HCT116 (cell line): ENCODE measurements around the gene KREMEN2. TPM values are rescaled to one million over a fixed set of nuclear protein-coding genes. Genes with fewer than 3 reads are reported as not detected.

Experiments used
- ATAC-seq: fragments of 200-7000 bp; cut with Tn5 transposase; 2 replicates; pipeline ENCODE4 v1.9.1; 2020; ENCODE audit warnings: mild to moderate bottlenecking, moderate library complexity
- BruUV-seq: library from RNA; stranded (reverse); fragments of 400-500 nt; replicated peaks from 2 replicates; lab custom pipeline; 2021; lab: Mats Ljungman, UMichigan
- CTCF ChIA-PET: fragments of 300-600 bp; sonication (Branson Sonifier 250); formaldehyde crosslinking; loops from one replicate; lab custom pipeline; 2021; ENCODE audit warnings: antibody characterized with exemption; lab: Charles Lee
- POLR2A ChIA-PET: fragments of 300-600, 350-600 bp; sonication (Branson Sonifier 250); formaldehyde crosslinking; loops from one replicate; lab custom pipeline; 2021; ENCODE audit warnings: antibody characterized with exemption; lab: Charles Lee
- RAD21 ChIA-PET, 2 experiments: fragments of 300-600 bp; sonication (Branson Sonifier 250); formaldehyde crosslinking; loops; one replicate each; lab custom pipeline; 2023; ENCODE audit warnings: low total read pairs in 2 of 2; ENCODE audit not compliant: uncharacterized antibody in 2 of 2, unreplicated experiment in 2 of 2, low non-redundant PET in 1 of 2; lab: Charles Lee
- DNase-seq: peaks from one replicate; pipeline ENCODE4 v3.0.0-alpha.2; 2010; ENCODE audit warnings: low read depth, low spot score
- H2AFZ ChIP-seq: fragments of 200-600 bp; shearing (Covaris generic), sonication (generic); 2 replicates; pipeline ENCODE4 v1.6.1; 2017; ENCODE audit warnings: low read depth, mixed run types, mixed read lengths, antibody characterized with exemption, low read length; ENCODE audit not compliant: poor library complexity, severe bottlenecking
- H3K27ac ChIP-seq: 2 replicates; pipeline ENCODE4 v1.5.1; 2012; ENCODE audit warnings: low read depth, low read length
- H3K27me3 ChIP-seq: fragments of 200-600 bp; sonication (generic); 2 replicates; pipeline ENCODE4 v1.6.1; 2016; ENCODE audit warnings: mixed run types, low read length, mixed read lengths; ENCODE audit not compliant: insufficient read depth
- H3K36me3 ChIP-seq, 2 experiments: fragments of 200-500 bp in 1 of 2; fragments of 200-600 bp in 1 of 2; sonication (Bioruptor generic) in 1 of 2; sonication (generic) in 1 of 2; 2 replicates each; pipeline versions ENCODE4 v1.5.1 to v1.6.1; 2014 to 2016; ENCODE audit warnings: low read length in 2 of 2, inconsistent platforms in 1 of 2, mixed read lengths in 1 of 2, mixed run types in 1 of 2; ENCODE audit not compliant: insufficient read depth in 2 of 2, control insufficient read depth in 1 of 2
- H3K4me1 ChIP-seq, 2 experiments: fragments of 200-600 bp in 1 of 2; sonication (generic) in 1 of 2; 2 replicates each; pipeline versions ENCODE4 v1.5.1 to v1.6.1; 2012 to 2017; ENCODE audit warnings: low read length in 2 of 2, inconsistent platforms in 1 of 2, mild to moderate bottlenecking in 1 of 2, mixed read lengths in 1 of 2, mixed run types in 1 of 2, moderate library complexity in 1 of 2; ENCODE audit not compliant: insufficient read depth in 2 of 2, control insufficient read depth in 1 of 2
- H3K4me2 ChIP-seq: fragments of 200-600 bp; sonication (generic); 2 replicates; pipeline ENCODE4 v1.6.1; 2017; ENCODE audit warnings: mixed run types, low read length, mixed read lengths
- H3K4me3 ChIP-seq, 2 experiments: fragments of 200-600 bp in 1 of 2; sonication (generic) in 1 of 2; replicated peaks in 1 of 2; 2 replicates each; pipeline ENCODE4 v1.5.1; 2011 to 2016; ENCODE audit warnings: low read length in 2 of 2, control low read depth in 1 of 2, low read depth in 1 of 2, mild to moderate bottlenecking in 1 of 2, mixed read lengths in 1 of 2, mixed run types in 1 of 2
- H3K79me2 ChIP-seq: fragments of 200-600 bp; sonication (generic); 2 replicates; pipeline ENCODE4 v1.6.1; 2017; ENCODE audit warnings: mild to moderate bottlenecking, mixed run types, low read length, moderate library complexity, mixed read lengths; ENCODE audit not compliant: insufficient read depth
- H3K9ac ChIP-seq: fragments of 200-600 bp; sonication (generic); 2 replicates; pipeline ENCODE4 v1.6.1; 2016; ENCODE audit warnings: low read length, mixed read lengths
- H3K9me2 ChIP-seq: fragments of 200-600 bp; sonication (generic), shearing (Covaris generic); 2 replicates; pipeline ENCODE4 v1.6.1; 2017; ENCODE audit warnings: mixed run types, mild to moderate bottlenecking, moderate library complexity; ENCODE audit not compliant: insufficient read depth
- H3K9me3 ChIP-seq, 2 experiments: fragments of 200-500 bp in 1 of 2; fragments of 200-600 bp in 1 of 2; sonication (Bioruptor generic) in 1 of 2; sonication (generic) in 1 of 2; 2 replicates each; pipeline ENCODE4 v1.6.1; 2014 to 2017; ENCODE audit warnings: low read length in 2 of 2, mixed read lengths in 2 of 2, inconsistent platforms in 1 of 2, low read depth in 1 of 2, mild to moderate bottlenecking in 1 of 2, mixed run types in 1 of 2, moderate library complexity in 1 of 2; ENCODE audit not compliant: control insufficient read depth in 1 of 2, insufficient read depth in 1 of 2
- H4K20me1 ChIP-seq: fragments of 200-600 bp; sonication (generic), shearing (Covaris generic); 2 replicates; pipeline ENCODE4 v1.6.1; 2017; ENCODE audit warnings: mixed run types, mild to moderate bottlenecking, moderate library complexity; ENCODE audit not compliant: insufficient read depth
- ATF3 ChIP-seq: IDR thresholded peaks from 2 replicates; pipeline ENCODE4 v1.6.1; 2012
- CEBPB ChIP-seq: IDR thresholded peaks from 2 replicates; pipeline ENCODE4 v1.6.1; 2012; ENCODE audit warnings: low read depth
- JUND ChIP-seq: IDR thresholded peaks from 2 replicates; pipeline ENCODE4 v1.6.1; 2012
- POLR2A ChIP-seq: IDR thresholded peaks from 2 replicates; pipeline ENCODE4 v1.7.0; 2011; ENCODE audit warnings: borderline replicate concordance; ENCODE audit not compliant: insufficient read depth, insufficient read length; ENCODE audit errors: extremely low read depth
- POLR2AphosphoS5 ChIP-seq: IDR thresholded peaks from 2 replicates; pipeline ENCODE4 v1.6.1; 2011; ENCODE audit warnings: mild to moderate bottlenecking, low read depth, low read length, moderate library complexity
- RAD21 ChIP-seq: IDR thresholded peaks from 2 replicates; pipeline ENCODE4 v1.6.1; 2012; ENCODE audit warnings: low read depth, mild to moderate bottlenecking
- TCF7L2 ChIP-seq: IDR thresholded peaks from 2 replicates; pipeline ENCODE4 v1.7.0; 2011; ENCODE audit warnings: borderline replicate concordance, inconsistent platforms; ENCODE audit not compliant: insufficient read depth, insufficient read length; ENCODE audit errors: extremely low read depth
- YY1 ChIP-seq: IDR thresholded peaks from 2 replicates; pipeline ENCODE4 v1.6.1; 2011; ENCODE audit warnings: low read length, low read depth, moderate library complexity, mild to moderate bottlenecking; ENCODE audit not compliant: insufficient replicate concordance; ENCODE audit errors: extremely low read depth
- ZBTB33 ChIP-seq: IDR thresholded peaks from 2 replicates; pipeline ENCODE4 v1.6.1; 2011; ENCODE audit warnings: mild to moderate bottlenecking, low read length, moderate library complexity; ENCODE audit not compliant: insufficient replicate concordance; ENCODE audit errors: extremely low read depth
- intact Hi-C: fragments of 100-400 bp; cut with micrococcal nuclease; formaldehyde crosslinking; loops from 2 replicates; pipeline ENCODE4 v1.10.0; 2022
- total RNA-seq: library from RNA; stranded (reverse); gene quantifications from one replicate; pipeline ENCODE4 v1.2.1, GENCODE V29; 2021; ENCODE audit not compliant: unreplicated experiment

KREMEN2 gene
- total RNA-seq, 1 experiment from 2014 or later = 14.1 TPM

- Histone ChIP-seq H3K4me3 (peak overlapping the region; percentile 16 to 46), H3K4me1 (peaks cover 67 to 99% of the 10 kb centered on the region in 2 experiments), H3K79me2 (no peaks in the 10 kb centered on the region), H3K9me3 (no peaks in the 10 kb centered on the region), H3K36me3 (no peaks in the 10 kb centered on the region), H4K20me1 (no peaks in the 10 kb centered on the region), H3K27me3 (no peaks in the 10 kb centered on the region), H3K9ac (peak overlapping the region; percentile 64), H3K9me2 (no peaks in the 10 kb centered on the region), H3K27ac (peak overlapping the region; percentile 76), H3K4me2 (peak overlapping the region; percentile 84), H2AFZ (no peak overlapping the region)
- ATAC-seq = peak; percentile 70
- peak; percentile 66 for DNase-seq
- no peak for TF ChIP-seq ATF3
- no peak for TF ChIP-seq JUND
- TF ChIP-seq ZBTB33 = peak; percentile 66
- no peak for TF ChIP-seq YY1
- TF ChIP-seq POLR2A = no peak
- TF ChIP-seq POLR2AphosphoS5 = peak; percentile 73
- TF ChIP-seq CEBPB = no peak
- peak; percentile 26 for TF ChIP-seq TCF7L2
- no peak for TF ChIP-seq RAD21
- ChIA-PET CTCF (interaction anchor here (1.0 to 2.1 kb wide), 5 partner anchors 10 to 22 kb away, joined by 3 to 12 read pairs (median 6); partner anchors contain the start of genes HCFC1R1, THOC6 and TNFRSF12A), RAD21 (no interaction called here), POLR2A (interaction anchor here (1.0 to 11.4 kb wide), 2 partner anchors 12 to 258 kb away, joined by 3 to 188 read pairs; partner anchors contain the start of genes CLDN6, HCFC1R1, THOC6 and TNFRSF12A)
- no TSS peak for BruUV-seq
- intact Hi-C loops = no loop called here
Observed at GRCh38 chr16:3009568-3010390, 45.7 kb downstream of the KREMEN2 start.
